LNCaP clone FGC (cell line): ENCODE data around the gene AKR7A2.
"Not testable (repeated sequence)": the region's sequence is repeated elsewhere in the genome, so short reads cannot be mapped to it uniquely, and the experiment has no call there.

Experiments
- DNase-seq: peaks from one replicate; pipeline ENCODE4 v3.0.0-alpha.2; 2011; ENCODE audit warnings: low read depth
- H3K4me3 ChIP-seq: 2 replicates; pipeline ENCODE4 v1.5.1; 2011; ENCODE audit warnings: mild to moderate bottlenecking, low read depth, low read length, control low read depth
- CTCF ChIP-seq: IDR thresholded peaks from 2 replicates; pipeline ENCODE4 v1.5.1; 2012; ENCODE audit warnings: mild to moderate bottlenecking; ENCODE audit not compliant: control insufficient read depth, insufficient read depth; ENCODE audit errors: extremely low read depth

AKR7A2 gene

GRCh38 chr1:19287436-19288185 is 24.3 kb downstream of the AKR7A2 start:
- no peak for TF ChIP-seq CTCF

GRCh38 chr1:19285807-19286206 is 26.1 kb downstream of the AKR7A2 start:
- not testable (repeated sequence) for DNase-seq, H3K4me3 ChIP-seq

More at GRCh38 chr1:19287436-19288185, 24.3 kb downstream of the AKR7A2 start:
- H3K4me3 ChIP-seq: no peak overlapping the region
- DNase-seq: no peak

- not testable (repeated sequence) for DNase-seq, H3K4me3 ChIP-seq
Observed at GRCh38 chr1:19285366-19285765, 26.6 kb downstream of the AKR7A2 start.

GRCh38 chr1:19284881-19285280 is 27.1 kb downstream of the AKR7A2 start:
- no peak for TF ChIP-seq CTCF
- no peak for DNase-seq

GRCh38 chr1:19283891-19284290 is 28.1 kb downstream of the AKR7A2 start:
- no peak for TF ChIP-seq CTCF
- no peak for DNase-seq
- H3K4me3 ChIP-seq: no peak overlapping the region

More at GRCh38 chr1:19284881-19285280, 27.1 kb downstream of the AKR7A2 start:
- no peak overlapping the region for H3K4me3 ChIP-seq

- no peak for DNase-seq
- no peak for TF ChIP-seq CTCF
Observed at GRCh38 chr1:19274636-19275035, 37.3 kb downstream of the AKR7A2 start.

GRCh38 chr1:19273844-19274531 is 38.0 kb downstream of the AKR7A2 start:
- H3K4me3 ChIP-seq, DNase-seq: not testable (repeated sequence)

More at GRCh38 chr1:19274636-19275035, 37.3 kb downstream of the AKR7A2 start:
- no peak overlapping the region for H3K4me3 ChIP-seq

- TF ChIP-seq CTCF: no peak
- H3K4me3 ChIP-seq: no peak overlapping the region
- no peak for DNase-seq
Observed at GRCh38 chr1:19273106-19273843, 38.7 kb downstream of the AKR7A2 start.
